IPS-18c (cell line): ENCODE measurements around the gene ZBED4.
"Not testable (repeated sequence)": the region's sequence is repeated elsewhere in the genome, so short reads cannot be mapped to it uniquely, and the experiment has no call there.

Source experiments
- H3K4me3 ChIP-seq: 2 replicates; pipeline ENCODE4 v1.7.0; 2013; ENCODE audit warnings: low read depth, mild to moderate bottlenecking, low read length, moderate library complexity; ENCODE audit not compliant: insufficient read depth
- H3K9me3 ChIP-seq: one replicate; pipeline ENCODE4 v1.6.1; 2013; ENCODE audit warnings: mild to moderate bottlenecking, low read length, moderate library complexity; ENCODE audit not compliant: control insufficient read depth, insufficient read depth

ZBED4 gene

DNA sequence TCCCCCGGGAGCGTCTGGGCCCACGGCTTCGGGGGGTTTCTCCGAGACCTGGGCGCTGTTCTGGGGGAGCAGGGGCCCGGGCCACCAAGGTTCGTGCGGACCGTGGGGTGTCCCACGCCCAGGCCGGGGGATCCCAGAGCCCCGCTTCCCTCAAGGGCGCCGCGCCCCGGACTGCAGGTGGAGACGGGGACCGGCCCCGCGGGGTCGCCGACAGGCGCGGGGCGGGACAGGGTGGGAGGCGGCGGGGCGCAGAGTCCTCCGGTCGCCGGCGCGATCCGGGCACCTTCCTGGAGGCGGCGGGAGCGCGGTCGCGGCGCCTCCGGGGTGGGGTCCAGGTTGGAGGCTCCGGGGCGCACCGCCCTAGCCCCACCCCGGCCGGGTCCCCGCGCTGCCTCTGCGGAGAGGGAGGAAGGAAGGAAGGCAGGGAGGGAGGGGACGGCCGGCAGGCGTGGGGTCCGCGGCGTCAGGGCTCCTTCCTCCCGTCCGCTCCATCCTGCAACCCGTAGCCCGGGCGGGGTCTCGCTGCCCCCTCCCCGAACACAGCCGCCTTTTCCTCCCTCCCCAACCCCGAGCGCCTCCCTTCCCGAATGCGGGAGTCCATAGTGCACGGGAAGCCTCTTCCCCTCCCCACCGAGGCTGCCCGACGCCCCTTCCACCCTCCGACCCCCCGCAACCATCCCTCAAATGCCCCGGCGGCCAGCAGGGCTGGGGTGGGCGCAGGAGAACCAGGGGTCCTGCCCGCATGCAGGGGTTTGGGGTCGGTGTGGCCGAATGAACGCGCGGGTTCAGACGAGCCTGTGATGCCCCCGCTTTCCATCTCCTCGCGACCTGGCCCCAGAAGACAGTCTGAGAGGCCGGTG lies 4.3 kb upstream of the ZBED4 start:
- Histone ChIP-seq H3K4me3 (peak overlapping the region; percentile 58), H3K9me3 (no peaks in the 10 kb centered on the region)

DNA sequence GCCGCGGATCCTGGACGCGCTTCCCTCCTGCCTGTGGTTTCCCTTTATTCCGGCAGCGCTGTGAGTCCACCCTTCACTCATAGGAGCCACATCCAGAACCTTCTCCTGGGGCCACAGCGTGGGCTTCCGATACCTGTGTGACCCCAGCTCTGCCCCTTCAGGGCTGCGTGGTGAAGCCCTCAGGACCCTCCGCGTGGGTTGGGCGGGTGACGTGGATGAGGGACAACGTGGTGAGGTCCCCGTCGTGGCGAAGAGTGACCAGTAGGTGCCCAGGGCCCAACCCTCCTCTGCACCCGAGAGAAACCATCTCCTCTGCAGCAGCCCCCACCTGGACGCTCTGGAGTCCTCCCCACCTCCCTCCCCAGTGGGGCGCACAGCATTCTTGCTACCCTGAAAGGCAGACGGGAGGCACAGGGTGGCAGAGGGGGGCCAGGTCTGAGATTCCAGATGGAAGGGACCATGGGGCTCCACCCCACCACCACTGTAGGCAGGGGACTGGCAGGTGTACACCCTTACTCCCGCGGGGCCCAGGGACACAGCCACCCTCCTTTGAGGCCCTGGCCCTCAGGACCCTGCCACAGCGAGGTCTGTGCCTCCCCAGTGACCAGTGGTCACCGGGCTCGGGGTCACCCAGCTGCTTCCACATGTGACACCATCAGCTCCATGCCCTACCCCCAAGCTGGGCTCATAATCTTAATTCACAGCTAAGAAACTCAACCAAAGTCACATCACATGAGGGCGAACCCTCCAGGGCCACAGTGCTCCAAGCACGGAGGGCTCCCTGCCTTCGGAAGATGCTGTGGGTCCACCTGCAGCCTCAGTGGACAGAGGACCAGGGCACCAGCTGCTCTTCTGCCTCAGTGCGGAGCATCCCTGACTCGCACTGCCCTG lies 3.4 kb upstream of the ZBED4 start:
- H3K4me3 ChIP-seq: no peak overlapping the region
- no peaks in the 10 kb centered on the region for H3K9me3 ChIP-seq

DNA sequence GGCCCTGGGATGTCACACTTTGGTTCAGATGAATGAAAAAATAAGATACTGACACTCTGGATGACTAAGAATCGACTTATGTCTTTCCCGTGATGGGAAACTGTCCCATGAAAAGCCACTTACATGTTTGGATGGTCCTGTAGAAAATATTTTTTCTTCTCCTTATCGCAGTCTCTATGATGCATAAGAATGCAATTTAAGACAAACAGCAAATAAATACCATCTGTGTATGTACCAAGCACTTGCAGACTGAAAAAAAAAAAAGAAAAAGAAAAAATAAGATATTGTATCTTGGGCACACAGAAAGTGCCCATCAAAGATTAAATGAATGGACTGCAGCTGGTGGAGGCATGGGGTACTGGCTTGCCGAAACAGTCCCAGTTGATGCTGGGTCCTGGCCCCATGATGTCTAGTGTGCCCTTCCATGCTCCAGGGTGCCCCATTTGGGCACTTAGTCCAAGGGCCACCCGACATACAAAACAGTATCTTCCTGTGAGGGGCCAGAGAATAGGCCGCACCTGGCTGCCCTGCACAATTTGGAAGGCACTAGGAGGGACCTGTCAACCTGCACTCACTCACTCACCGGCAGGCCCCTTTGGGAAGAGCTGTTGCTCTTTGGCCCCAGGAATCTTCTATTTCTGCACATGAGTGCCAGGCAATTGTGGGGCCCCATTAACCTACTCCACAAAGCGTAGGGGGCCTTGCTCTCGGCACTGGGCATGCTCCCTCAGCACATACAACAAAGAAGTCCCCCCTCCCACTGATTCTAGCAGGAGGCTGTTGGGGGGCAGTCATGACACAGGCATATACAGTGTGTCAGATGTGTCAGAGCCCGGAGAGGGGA lies 2.5 kb upstream of the ZBED4 start:
- no peak overlapping the region for H3K4me3 ChIP-seq
- H3K9me3 ChIP-seq: no peaks in the 10 kb centered on the region

DNA sequence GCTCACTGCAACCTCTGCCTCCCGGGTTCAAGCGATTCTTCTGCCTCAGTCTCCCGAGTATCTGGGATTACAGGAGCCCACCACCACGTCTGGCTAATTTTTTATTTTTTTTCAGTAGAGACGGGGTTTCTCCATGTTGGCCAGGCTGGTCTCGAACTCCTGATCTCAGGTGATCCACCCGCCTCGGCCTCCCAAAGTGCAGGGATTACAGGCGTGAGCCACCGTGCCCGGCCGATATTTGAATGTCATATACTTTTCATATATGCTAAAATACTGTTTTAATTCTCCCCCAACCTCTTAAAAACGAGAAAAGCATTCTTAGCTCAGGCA lies 1.1 kb upstream of the ZBED4 start:
- peak overlapping the region; percentile 87; the same call in 1 of the 2 replicates for H3K4me3 ChIP-seq
- not testable (repeated sequence) for H3K9me3 ChIP-seq

DNA sequence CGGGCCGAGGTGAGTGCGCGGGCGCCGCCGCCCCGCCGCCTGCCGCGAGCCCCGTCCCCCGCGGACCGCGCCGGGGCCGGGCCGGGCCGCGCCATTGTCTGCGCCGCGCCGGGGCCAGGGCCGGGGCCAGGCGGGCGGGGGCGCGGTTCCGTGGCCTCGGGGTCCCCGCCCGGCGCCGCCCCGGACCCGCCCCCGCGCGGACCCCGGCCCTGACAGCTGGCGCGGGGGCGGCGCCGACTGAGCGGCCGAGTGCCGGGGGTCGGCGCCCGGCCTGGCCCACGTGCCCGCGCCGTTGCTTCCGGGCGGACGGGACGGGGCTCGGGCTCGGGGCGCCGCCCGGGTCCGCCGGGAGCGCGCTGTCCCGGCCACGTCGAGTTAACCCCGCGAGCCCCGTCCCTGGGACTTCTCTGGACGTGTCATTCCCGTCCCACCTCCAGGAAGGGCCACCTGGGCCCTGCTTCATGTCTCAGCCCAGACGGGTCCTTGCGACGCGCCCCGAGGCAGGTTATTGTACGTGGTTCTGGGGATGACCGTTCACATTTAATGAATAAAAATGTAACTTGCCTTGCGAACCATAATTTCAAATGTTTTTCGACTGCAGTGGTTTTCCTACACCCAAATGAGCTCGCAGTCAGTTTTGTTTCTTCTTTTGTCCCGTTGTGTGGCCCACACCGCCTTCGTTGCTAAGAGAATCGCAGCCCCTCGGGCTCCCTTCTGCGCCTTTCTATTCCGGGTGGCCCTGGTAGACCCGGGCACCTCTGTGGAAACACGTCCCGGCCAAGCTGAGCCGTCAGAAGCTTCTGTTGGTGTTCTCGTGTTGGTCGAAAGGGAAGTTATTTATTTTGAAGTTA lies 562 bp downstream of the ZBED4 start:
- no peaks in the 10 kb centered on the region for H3K9me3 ChIP-seq

DNA sequence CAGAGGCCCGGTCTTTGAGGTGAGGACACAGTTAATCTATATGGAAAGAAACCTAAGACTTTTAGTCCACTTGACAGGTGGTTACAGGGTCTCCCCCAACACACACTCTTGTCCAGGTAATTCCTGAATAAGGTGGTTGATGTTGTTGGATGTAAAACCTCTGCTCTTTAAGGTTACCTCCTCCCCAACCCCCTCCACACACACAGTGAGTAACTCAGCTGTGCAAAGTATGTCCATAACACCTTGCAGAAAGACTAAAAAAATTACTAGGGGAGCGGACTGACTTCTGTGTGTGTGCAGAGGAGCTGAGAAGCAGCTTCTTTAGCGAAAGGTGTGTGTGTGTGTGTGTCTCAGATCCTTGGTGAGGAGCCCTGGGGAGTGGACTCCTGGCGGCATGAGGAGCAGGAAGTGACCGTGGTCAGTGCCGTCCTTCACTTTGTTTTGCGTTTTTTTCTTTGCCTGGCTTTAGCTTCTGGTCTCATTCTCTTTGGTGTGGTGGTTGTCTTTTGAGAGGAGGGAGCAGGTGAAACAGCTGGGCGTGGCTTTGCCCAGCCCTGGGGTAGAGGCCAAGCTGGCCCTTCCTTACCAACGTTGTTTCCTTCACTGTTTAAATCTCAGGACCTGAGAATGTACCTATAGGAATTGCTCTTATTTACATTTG lies 1.7 kb downstream of the ZBED4 start:
- Histone ChIP-seq H3K4me3 (no peak overlapping the region), H3K9me3 (no peaks in the 10 kb centered on the region)

More for the DNA sequence above, 562 bp downstream of the ZBED4 start:
- peak overlapping the region; percentile 63 for H3K4me3 ChIP-seq

DNA sequence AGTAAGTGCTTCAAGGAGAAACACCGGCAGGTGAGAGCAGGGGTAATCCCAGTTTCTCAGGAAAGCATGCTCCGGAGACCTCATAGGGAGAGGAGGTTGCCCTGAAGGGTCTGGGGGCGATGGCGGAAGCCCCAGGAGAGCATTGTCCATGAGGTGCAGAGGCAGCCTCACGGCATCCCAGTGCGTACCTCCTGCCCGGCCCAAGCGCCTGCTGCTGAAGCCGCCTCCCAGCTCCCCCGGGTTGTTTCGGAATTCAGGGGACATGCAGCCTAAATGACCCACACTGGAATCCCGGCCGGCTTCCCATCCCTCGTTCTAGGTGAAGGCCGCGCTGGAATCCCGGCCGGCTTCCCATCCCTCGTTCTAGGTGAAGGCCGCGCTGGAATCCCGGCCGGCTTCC lies 2.7 kb downstream of the ZBED4 start:
- Histone ChIP-seq H3K9me3 (no peaks in the 10 kb centered on the region), H3K4me3 (no peak overlapping the region)

DNA sequence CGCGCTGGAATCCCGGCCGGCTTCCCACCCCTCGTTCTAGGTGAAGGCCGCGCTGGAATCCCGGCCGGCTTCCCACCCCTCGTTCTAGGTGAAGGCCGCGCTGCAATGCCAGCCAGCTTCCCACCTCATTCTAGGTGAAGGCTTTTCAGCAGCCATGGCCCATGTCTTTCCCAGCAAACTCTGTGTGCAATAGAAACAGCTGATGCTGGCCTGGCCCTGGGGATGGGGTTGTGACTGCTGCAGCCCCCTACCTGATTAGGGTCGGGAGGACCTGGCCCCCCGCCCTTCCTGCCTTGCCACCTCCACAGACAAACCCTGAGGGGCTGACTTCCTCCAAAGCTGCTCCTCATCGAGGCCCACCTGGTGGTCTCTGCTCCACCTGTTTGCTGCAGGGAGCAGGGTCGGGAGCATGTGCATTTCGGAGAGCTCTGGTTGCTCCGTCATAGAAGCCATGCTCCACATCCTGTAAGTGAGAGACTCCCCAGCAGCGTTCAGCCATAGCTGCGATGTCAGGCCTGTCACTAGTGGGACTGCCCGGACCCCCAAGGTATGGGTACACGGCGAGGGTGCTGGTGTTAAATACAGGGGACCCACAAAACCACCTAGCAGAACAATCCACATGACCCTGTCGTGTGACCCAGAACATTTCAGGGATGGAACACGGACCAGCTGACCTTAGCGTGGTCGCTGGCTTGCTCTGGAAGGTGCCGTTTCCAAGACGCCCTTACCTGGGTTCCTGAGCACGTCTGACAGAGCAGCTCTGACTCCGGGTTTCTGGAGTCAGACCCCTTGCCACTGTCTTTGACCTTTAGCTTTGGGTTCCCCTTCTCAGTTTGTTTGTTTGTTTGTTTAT lies 3.3 kb downstream of the ZBED4 start:
- Histone ChIP-seq H3K9me3 (no peaks in the 10 kb centered on the region), H3K4me3 (no peak overlapping the region)

DNA sequence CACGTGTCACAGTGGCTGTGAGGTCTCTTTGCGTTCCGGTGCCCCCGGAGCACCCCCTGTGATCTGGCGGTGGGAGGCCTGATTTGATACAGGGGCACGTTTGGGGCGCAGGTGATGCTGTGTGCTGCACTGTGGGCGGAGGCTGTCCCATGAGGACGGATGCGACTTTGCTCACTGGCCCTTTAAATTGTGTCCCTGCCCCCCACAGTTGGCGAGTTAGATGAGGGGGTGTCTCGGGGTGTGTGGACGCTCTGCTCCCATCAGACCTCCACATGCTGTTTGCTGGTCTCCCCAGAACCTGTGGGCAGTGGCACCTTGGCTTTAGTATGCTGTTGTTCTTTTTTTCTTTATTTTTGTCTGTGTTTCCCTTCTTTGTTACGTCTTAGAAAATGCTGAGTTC lies 5.2 kb downstream of the ZBED4 start:
- H3K4me3 ChIP-seq: no peak overlapping the region
- no peaks in the 10 kb centered on the region for H3K9me3 ChIP-seq

DNA sequence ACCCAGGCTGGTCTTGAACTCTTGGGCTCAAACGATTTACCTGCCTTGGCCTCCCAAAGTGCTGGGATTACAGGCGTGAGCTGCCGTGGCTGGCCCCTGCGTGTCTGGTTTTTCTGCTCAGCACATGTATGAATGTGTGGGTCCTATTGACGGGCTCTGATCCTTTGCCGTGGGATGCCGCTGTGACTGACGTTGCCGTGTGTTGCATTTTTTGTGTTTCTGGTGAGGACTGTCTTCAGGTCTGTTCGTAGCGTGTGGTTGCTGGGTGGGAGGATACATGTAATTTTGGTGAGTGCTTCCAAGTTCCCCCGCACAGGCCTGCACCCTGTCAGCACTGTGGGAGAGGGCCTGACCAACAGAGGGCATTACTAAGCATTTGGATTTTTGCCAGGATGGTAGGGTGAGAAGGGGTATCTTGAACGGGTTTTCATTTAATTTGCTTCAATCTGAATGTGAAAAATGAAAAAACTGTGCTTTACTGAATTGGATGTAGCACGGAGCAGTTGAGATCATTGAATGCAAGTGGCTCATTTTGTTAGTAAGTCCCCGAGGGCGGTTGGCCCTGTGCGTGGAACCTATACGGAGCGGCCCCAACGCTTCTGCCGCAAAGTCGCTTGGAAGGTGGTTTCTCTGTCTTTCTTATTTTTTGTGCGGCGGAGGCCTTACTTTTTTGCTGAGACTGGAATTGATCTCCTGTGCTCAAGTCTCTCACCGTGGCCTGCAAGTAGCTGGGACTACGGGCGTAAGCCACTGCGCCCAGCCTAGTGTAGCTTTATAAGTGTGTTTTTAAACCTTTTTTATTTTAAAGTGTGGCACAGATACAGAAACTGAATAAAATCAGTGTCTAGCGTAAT lies 8.2 kb downstream of the ZBED4 start:
- no peak overlapping the region for H3K4me3 ChIP-seq
- H3K9me3 ChIP-seq: peaks cover 3% of the 10 kb centered on the region

DNA sequence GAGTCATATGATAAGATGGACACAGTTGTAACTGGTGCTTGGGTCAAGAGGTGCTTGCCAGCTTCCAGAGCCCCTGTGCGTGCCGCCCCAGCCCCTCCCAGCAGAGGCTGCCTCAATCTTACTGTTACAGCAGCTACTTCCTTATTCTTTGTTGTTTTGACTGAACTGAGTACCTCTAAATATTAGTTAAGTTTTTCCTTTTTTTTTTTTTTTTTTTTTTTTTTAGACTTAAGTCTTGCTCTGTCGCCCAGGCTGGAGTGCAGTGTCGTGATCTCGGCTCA lies 8.8 kb downstream of the ZBED4 start:
- Histone ChIP-seq H3K9me3 (peaks cover 3% of the 10 kb centered on the region), H3K4me3 (no peak overlapping the region)

DNA sequence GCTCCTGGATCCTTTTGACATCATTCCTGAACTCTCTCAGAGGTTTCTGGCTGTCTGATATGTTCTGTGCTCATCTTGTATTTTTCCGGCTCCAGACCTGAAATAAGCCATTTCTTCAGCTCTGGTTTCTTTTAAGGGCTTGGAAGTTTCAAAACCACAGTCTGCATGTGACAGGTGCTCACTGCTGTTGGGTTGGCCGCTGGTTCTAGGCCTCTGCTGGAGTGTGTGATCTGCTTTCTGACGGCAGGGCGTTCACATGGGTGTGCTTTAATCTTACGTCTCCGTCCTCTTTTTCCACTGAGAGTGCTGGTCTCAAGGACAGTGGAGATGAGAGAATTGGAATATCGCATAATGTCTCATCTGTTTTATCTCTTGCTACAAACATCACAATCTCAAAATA lies 10.3 kb downstream of the ZBED4 start:
- Histone ChIP-seq H3K9me3 (peaks cover 3% of the 10 kb centered on the region), H3K4me3 (no peak overlapping the region)

DNA sequence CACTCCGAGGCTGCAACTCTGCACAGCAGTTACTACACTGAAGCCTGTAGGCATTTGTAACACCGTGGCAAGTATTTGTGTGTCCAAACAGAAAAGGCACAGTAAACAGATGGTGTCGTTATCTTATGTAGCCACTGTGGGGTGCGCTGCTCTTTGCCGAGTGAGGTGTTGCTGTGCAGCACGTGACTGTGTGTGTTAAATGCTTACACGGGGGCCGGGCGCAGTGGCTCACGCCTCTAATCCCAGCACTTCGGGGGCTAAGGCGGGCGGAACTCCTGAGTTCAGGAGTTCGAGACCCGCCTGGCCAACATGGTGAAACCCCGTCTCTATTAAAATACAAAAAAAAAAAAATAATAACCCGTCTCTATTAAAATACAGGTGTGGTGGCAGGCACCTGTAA lies 11.5 kb downstream of the ZBED4 start:
- Histone ChIP-seq H3K9me3 (peaks cover 5% of the 10 kb centered on the region), H3K4me3 (no peak overlapping the region)

DNA sequence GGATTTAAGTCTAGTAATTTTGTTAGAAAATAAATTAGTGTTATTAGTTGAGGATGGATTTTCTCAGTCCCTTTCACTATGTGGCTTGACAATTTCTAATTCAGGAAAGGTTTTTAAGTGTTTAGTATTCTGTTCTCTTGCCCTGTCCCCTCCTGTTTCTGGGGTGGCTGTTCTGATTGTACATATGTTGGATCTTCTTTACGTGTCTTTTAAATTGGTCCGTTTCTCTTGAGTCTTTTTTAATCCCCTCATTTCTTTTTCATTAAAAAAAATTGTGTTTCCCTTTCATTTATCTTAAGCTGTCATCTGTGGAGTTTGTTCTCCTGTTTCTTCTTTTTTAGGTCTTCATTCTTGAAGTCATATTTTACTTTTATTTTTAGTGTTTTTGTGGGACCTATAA lies 12.5 kb downstream of the ZBED4 start:
- peaks cover 5% of the 10 kb centered on the region for H3K9me3 ChIP-seq
- no peak overlapping the region for H3K4me3 ChIP-seq

DNA sequence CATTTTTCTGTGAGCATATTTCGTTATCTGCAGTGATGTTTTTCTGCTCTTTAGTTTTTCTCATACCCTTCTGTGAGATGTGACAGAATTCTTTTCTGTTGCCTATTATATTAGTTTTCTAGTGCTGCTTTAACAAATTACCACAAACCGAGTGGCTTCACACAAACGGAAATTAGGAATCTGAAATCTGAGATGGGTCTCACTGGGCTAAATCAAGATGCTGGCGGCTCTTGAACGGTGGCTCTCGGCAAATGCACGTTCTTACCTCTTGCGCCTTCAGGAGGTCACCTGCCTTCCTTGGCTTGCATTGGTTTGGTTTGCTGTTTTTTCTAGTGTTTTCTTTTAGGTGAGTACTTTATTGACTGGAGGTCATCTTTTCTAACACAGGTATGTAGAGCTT lies 13.0 kb downstream of the ZBED4 start:
- Histone ChIP-seq H3K4me3 (no peak overlapping the region), H3K9me3 (peaks cover 5% of the 10 kb centered on the region)
